ENCODE results near the gene DPYD.

GRCh38 chr1:97348599-97349265 lies 572.1 kb downstream of the DPYD start:
- TF ChIP-seq CTCF (IDR thresholded peaks at IDR 0.05) (no peak), POLR2A (IDR thresholded peaks at IDR 0.05) (no peak)

All from ovary (tissue), 3 donors.